HG02943 (cell line): ENCODE data around the gene TRIM67.
A peak's percentile ranks its signal among the peaks of the same experiment; 100 is the strongest.
"Not testable (repeated sequence)": the region's sequence is repeated elsewhere in the genome, so short reads cannot be mapped to it uniquely, and the experiment has no call there.

Source experiments
- ATAC-seq: cut with Tn5 transposase; IDR thresholded peaks from one replicate; pipeline ENCODE4 v1.9.1; 2021; ENCODE audit warnings: mild to moderate bottlenecking, low read depth, moderate library complexity; ENCODE audit not compliant: unreplicated experiment

The TRIM67 gene

DNA sequence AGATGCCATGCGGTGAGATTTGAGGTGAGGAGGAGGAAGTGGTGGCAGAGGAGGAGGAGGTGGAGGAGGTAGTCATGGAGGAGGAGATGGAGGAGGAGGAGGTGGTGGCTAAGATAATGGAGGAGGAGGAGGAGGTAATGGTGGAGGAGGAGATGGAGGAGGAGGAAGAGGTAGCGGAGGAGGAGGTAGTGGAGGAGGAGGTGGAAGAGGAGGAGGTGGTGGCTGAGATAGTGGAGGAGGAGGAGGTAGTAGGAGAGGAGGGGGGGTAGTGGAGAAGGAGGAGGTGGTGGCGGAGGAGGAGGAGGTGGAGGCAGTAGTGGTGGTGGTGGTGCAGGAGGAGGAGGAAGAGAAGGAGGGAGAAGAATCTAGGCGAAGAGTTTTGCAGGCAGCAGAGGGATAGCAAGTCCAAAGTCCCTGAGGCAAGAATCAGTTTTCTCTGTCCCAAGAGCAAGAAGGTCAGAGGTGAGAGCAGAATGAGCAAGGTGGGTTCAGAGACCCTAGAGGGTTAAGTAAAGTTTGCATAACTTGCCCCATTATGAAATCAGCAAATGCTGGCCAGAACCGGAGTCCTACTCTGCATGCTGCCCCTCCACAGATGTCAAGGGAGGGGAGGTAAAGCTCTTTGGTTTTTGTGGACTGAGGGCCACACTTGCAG is 40.2 kb downstream of the TRIM67 start:
- no peak for ATAC-seq

DNA sequence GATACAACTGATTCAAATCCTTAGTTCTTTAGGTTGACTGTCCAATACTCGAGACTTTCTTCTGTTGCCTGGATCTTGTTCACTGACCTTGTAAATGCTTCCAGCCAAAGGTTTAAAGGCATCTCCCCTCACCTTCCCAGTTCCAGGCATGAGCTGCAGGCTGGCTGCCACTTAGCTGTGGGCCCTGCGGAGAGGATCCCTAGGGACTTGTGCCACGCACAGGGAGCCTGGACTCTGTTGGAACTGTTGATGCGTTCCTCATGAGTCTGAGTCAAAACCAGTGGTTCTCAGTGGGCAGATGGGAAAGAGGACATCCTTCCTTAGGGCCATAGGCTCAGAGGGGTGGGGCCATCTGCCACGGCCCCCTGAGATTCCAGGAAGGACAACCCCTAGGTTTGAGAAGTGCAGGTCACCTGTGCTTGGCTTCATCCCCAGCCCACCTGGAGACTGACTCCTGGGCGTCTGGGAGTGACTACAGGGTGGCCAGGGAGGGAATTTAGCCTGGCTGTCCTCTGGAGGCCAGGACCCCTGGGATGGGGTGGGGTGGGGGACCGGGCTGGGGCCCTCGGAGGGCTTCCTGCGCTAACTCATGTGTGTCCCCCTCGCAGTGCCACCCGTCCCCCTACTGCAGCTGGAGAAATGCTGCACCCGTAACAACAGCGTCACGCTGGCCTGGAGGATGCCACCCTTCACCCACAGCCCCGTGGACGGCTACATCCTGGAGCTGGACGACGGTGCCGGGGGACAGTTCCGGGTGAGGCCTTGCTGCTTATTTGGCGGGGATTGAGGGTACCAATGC is 41.6 kb downstream of the TRIM67 start:
- no peak for ATAC-seq

DNA sequence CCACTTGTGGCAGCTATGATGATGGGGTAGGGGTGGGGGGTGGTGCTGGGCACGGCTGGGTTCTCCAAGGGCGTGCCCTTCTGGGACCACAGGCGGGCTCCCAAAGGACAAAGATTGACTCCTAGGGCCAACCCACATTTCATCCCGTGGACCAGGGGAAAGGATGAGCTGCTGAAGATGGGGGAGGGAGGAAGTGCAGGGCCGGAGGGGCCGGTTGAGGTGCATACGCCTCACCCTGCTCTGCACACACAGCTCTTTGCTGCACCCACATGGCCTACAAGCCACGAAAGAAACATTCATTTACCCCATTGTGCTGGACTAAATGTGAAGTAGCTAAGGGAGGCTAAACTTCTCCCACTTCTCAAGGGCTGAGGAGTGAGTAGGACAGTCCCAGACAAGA is 45.0 kb downstream of the TRIM67 start:
- ATAC-seq: no peak

DNA sequence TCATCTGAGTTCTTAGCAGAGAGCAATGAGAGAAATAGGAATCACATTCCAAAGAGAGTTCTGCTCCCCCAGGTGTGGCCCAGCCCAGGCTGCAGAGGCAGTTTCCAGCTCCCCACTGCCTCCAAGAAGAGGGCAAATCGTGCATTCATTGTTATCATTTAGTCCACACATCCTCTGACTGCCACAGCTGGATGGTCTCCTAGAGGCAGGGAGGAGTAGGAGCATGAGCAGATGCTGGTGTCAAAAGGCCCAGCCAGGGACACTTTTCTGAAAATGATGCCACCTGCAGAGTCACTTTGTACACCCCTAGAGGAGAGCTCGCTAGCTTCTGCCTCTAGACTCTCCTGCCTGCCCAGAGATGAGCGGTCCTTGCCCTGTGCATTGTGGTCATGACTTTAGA is 45.6 kb downstream of the TRIM67 start:
- ATAC-seq: no peak

DNA sequence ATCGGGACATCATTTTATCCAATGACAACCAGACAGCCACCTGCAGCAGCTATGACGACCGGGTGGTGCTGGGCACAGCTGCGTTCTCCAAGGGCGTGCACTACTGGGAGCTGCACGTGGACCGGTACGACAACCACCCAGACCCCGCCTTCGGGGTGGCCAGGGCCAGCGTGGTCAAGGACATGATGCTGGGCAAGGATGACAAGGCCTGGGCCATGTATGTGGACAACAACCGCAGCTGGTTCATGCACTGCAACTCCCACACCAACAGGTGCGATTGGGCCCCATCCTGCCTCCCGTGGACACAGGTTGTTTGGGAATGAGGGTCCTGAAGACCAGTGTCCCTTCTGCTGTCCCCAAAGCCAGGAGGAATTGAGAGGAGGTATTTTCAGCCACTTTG is 47.1 kb downstream of the TRIM67 start:
- ATAC-seq: no peak

DNA sequence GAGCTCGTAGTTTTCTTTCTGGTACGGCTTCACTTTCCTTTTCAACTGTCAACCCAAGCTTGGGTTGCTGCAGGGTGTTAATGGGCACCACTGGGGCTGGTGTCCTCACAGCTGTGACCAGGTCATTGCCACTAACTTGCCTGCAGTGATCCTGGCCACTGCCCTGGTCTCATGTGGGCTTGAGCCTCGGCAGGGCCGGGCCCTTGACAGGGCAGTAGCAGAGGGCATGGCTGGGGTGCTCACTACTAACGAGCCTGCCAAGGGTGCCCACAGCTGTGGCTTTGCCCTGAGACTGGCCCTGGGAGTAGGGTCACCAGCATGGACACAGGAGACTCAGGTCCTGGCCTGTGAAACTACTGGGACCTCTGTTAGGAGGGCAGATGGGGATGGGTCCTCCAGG is 47.7 kb downstream of the TRIM67 start:
- ATAC-seq: no peak

DNA sequence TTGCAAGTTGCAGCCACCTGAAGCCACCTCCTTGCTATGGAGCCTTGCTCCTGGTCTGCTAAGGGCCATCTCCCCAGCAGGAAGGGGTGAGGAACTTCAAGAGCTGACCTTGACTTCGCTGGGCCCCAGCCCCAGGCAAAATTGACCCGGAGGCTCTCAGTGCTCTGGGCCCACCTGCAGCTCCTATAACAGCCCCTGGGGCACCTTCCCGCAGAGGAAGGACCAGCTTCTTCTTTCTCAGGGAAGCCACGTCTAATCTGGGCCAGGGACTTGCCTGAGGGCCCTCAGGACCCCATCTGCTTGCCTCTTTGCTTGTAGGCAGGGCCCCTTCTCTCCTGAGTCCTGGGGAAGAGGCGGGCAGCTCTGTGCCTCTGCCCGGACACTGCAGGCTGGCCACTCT is 48.3 kb downstream of the TRIM67 start:
- ATAC-seq: no peak

DNA sequence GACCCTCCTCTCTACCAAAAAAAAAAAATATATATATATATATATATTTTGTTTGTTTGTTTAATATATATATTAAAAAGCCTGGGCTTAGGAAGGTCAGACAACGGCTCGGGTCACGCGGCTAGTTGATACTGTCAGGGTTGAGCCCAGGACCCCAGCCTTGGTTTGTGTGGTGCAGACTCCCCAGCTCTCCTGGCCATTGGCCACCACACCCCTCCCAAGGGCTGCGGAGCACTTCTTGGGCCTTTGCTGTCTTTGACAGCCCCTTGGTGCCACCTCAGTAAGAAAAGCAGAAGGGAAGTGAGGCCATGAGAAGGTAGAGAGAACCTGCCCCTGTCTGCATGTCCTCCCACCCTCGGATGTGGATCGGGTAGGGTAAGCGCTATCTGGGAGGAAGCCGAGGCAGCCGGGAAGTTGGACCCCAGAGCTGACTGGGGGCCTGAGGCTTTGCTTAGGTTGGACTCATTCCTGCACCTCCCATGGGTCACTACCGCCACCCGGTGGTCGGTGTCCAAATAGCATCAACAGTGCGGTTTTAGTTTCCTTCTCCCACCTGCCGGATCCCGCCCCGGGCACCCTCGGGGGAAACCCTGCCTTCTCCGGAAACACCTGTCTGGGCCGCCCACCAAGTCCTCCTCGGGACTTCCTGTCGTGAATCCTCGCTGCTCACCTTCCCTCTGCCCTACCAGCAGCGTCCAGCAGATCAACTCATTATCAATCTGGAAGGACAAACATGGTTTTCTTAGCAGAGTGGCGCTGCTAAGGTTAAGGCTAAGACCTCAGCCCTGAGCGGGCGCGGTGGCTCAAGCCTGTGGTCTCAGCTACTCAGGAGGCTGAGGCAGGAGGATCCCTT is 49.4 kb downstream of the TRIM67 start:
- ATAC-seq: peak; percentile 92

DNA sequence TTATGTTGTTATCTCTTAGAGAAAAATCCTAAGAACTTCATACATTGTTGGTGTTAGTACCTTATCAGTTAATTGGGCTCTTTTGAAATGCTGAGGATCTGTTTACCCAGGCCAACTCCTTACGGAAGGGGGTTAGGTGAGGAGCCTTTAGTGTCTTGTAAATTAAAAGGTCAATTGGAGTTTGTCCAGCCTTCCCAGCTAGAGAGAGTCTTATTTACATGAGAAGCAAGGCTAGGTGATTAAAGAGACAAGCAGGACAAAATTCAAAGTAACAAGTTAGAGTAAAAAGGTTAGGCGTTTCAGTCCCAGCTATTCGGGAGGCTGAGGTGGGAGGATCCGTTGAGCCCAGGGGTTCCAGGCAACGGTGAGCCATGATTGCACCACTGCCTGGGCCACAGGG is 50.4 kb downstream of the TRIM67 start:
- ATAC-seq: not testable (repeated sequence)

DNA sequence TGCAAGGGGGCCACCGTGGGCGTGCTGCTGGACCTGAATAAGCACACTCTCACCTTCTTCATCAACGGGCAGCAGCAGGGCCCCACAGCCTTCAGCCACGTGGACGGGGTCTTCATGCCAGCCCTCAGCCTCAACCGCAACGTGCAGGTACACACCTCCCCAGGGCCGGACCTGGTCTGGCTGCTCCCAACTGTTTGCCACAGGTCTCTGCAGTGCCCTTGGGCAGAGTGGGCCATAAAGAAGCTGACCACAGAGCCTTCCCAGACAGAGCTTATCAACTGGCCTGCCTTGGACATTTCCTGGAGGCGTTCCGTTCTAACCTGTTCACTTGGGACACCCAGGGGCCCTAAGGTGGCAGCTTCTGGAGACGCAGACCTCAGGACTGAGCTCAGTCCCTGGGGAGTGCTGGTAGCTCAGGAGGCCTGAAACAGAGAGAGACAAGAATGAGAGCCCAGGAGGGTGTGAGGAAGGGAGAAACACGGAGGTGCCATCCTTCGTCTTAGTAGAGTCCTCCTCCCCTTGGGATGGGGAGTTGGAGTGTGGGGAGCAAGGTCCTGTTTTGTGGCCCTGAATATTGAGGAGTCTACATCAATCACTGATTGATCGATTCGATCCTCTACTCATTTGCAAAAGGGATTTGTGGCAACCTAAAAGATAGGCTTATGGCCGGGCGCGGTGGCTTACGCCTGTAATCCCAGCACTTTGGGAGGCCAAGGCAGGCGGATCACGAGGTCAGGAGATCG is 52.1 kb downstream of the TRIM67 start:
- no peak for ATAC-seq

DNA sequence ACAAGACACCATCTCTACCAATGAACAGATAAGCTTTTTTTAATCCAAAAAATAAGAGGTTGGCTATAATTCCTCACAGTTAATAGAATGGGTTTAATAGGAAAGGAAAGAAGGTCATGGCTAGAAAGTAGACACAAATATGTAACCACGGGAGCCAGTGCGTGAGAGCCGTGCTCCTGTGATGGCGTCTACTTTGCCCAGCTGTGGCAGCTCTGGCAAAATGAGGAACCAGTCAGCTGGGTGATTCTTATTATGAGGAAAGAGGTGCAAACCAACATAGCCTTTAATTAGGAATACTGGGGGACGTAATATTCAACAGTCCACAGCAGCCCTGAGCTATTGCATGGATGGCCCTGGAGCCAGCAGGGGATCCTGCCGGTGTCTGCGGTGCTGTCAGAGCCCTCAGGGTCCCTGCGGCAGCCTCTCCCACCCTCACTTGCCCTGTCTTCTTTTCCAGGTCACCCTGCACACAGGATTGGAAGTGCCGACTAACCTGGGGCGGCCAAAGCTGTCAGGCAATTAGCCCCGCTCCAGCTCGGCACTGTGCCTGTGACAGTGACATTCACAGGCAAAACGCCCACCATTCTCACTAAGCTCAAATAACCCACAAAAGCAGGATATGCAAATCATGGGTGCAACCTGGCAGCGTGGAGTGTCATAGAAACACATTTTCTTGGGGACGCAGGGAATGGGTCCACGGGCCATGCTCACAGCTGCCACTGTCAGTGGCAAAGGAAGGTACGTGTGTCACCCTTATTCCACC is 53.2 kb downstream of the TRIM67 start:
- ATAC-seq: no peak

DNA sequence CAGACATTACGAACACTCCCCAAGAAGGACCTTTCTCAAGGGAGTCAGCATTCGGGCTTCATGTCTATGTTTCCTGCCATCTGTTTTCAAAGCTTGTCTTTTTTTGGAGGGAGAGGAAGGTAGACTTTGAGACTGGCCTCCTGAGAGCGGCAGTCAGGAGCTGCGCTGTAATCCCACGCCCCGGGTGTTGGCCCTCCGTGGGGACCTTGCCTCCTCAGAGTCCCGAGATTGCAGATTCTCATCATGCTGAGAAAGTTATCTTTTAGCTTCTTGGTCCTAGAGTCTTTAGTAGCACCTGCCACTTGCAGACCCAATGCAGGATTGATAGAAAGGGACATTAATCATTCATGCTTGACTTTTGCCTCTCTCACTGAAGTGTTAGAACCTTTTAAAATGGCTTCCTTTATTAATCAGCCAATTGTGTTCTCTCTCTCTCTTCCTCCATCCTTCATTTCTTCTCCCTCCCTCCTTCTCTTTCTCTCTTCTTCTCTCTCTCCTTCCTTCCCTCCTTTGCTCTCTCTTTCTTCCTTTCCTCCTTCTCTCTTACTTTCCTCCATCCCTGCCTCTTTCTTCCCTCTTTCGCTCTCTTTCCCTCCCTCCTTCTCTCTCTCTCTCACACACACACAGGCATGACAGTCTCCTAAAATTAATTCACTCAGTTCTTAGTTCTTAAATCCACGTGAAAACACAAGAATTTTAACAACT is 54.0 kb downstream of the TRIM67 start:
- ATAC-seq: no peak

DNA sequence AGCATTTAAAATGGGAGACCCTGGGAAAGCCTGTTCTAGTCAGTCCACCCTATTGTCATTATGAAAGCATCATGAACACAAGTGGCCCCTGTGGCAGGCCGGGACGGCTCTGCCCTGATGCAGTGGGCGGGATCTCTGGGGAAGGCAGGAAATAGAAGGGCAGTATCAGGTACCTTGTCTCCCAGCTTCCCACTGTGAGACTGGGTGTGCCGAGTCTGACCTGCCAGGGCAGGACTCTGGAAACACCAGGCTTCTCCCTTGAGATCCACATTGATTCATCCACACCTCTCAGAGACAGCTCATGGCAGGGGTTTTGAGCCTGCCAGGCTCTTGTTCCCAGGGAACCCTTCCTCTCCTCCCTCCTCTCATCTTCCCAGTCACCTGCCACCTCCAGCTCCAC is 54.6 kb downstream of the TRIM67 start:
- no peak for ATAC-seq

DNA sequence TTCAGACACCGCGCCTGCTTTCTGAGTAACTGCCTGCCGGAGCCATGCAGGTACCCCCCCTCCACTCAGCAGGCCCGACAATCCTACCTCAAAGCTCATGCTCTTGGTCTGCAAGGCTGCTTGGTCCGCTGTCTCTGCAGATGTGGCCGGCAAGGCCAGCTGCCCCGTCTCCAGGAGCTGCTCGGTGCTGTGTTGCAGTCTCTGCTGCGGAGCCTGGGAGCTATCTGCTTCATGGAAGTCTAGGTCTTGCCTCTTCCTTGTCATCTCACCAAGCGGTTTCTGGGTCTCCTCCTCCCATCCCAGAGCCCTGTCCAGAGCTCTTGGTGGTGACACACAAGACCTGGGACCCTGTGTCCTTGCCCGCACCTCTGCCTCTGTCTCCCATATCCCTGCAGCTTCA is 55.2 kb downstream of the TRIM67 start:
- ATAC-seq: no peak

DNA sequence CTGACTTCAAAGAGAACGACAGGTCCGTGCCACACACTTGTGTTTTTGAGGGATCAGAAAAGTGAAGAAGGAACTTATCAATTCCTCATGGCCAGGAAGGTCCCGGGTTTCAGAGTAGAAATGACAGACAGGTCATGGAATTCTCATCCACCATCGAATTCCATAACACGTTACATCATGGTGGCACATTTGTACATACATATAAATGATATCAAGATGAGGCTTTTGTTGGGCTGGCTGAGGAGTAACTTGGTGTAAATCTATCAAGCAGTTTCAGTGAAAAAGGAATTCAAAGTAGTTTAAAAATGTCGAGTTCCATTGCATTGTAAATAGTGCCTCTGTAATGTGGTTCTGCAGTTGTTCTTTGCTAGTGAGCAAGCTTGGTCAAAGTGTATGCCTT is 56.2 kb downstream of the TRIM67 start:
- no peak for ATAC-seq

DNA sequence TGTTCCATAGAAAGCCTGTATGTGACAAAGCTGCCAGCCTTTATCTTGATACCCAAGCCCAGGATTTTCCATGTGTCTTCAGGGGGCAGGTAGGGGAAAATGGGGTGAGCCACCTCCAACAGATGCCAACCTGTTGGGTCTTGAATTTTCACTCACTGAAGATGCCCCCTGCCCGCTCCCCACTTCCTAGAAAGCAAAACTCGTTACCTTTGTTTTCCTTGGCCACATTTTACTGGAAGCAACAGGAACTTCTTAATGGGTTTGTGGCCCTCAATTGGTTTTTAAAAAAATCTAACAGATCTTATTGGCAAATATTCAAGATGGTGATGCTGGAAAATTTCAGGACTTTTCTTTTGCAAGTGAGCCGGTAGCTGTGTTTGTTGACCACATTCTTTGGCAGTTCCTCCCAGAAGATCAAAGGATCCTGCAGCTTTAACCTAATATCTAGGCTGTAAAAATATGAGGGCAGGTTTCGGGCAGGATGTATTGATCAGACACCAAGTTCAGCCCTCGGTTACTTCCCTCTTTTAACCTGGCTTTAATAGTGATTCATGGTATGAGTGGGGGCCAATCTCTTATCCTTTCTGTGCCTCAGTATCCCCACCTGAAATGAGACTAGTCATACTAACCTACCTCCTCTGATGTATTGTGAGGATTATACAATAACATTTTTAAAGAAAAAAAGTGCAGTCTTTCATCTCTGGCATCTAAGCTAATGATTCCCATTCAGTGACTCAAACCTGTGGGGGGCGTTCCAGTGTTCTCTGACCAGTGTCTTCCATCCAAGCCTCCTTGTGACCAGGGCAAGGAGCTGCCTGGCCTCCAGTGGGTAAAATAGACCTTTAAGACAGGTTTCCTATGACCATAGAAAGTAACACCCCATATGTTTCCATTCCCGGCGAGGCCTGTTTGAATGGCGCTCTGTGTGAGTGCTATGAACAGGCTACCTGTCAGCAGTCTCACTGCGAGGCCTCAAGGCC is 57.9 kb downstream of the TRIM67 start:
- no peak for ATAC-seq

DNA sequence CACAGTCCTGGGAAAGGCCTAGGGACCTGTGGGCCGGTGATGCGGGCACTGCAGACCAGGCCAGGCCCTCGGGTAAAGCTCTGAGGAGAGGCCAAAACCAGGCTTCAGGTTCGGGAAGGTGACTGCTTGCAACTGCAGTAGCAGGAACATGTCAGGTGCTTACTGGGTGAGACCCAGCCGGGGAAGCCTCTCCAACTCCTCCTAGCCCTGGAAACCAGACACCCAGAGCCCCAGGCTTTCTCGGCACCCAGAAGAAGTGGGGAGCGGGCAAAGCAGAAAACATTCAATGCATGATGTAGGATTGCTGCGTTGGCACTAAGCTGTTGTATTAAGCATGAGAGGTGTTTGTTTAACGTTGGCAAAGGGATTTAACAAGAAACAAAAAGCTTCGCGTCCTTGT is 58.9 kb downstream of the TRIM67 start:
- ATAC-seq: no peak

DNA sequence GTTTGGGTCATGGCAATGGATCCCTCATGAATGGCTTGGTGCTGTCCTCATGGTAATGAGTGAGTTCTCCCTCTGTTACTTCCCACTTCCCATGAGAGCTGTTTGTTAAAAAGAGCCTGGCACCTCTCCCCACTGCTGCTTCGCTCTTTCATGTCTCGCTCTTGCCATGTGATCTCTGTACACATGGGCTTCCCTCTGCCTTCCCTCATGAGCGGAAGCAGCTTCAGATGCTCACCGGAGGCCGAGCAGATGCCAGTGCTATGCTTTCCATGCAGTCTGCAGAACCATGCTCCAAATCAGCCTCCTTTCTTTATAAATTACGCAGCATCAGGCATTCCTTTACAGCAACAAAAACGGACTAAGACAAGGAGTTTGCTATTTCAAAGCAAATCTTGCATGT is 64.3 kb downstream of the TRIM67 start:
- ATAC-seq: no peak
